Caco-2 (cell line): ENCODE data around the gene SCN9A. TPM values are rescaled to one million over a fixed set of nuclear protein-coding genes. Genes with fewer than 3 reads are reported as not detected.

Experiments
- BruUV-seq: library from RNA; stranded (reverse); fragments of 400-500 nt; replicated peaks from 2 replicates; lab custom pipeline; 2021; lab: Mats Ljungman, UMichigan
- CTCF ChIA-PET: fragments of 300-600 bp; sonication (Branson Sonifier 250); formaldehyde crosslinking; loops from one replicate; lab custom pipeline; 2022; ENCODE audit warnings: antibody characterized with exemption; lab: Charles Lee
- POLR2A ChIA-PET: fragments of 300-600 bp; sonication (Branson Sonifier 250); formaldehyde crosslinking; loops from one replicate; lab custom pipeline; 2022; ENCODE audit warnings: antibody characterized with exemption; lab: Charles Lee
- DNase-seq, 2 experiments: peaks; one replicate each; pipeline versions ENCODE4 v3.0.0 to v3.0.0-alpha.2; 2020 to 2022
- H3K27me3 ChIP-seq: replicated peaks from 2 replicates; pipeline ENCODE4 v1.6.0; 2011; ENCODE audit warnings: low read length; ENCODE audit not compliant: control insufficient read depth, insufficient read depth
- H3K36me3 ChIP-seq: 2 replicates; pipeline ENCODE4 v1.5.1; 2011; ENCODE audit warnings: low read length; ENCODE audit not compliant: control insufficient read depth, insufficient read depth
- H3K4me1 ChIP-seq: fragments of 250-450 bp; sonication (Bioruptor Pico); 2 replicates; pipeline ENCODE4 v1.5.1; 2020; ENCODE audit warnings: mild to moderate bottlenecking
- H3K4me3 ChIP-seq: 2 replicates; pipeline ENCODE4 v1.5.1; 2011; ENCODE audit warnings: low read depth, mild to moderate bottlenecking, control low read depth, low read length
- H3K9me3 ChIP-seq: fragments of 250-450 bp; sonication (Bioruptor Pico); 2 replicates; pipeline ENCODE4 v1.5.1; 2020; ENCODE audit warnings: mild to moderate bottlenecking, moderate library complexity
- H3K27ac Mint-ChIP-seq: one replicate; pipeline ENCODE4 v1.8.0; 2022; ENCODE audit warnings: mixed read lengths; ENCODE audit not compliant: unreplicated experiment
- H3K27me3 Mint-ChIP-seq: one replicate; pipeline ENCODE4 v1.8.0; 2022; ENCODE audit warnings: mixed read lengths; ENCODE audit not compliant: insufficient read depth, unreplicated experiment
- H3K36me3 Mint-ChIP-seq: one replicate; pipeline ENCODE4 v1.8.0; 2022; ENCODE audit warnings: mild to moderate bottlenecking, mixed read lengths; ENCODE audit not compliant: insufficient read depth, unreplicated experiment
- H3K4me1 Mint-ChIP-seq: one replicate; pipeline ENCODE4 v1.8.0; 2022; ENCODE audit warnings: low read depth, mixed read lengths; ENCODE audit not compliant: unreplicated experiment
- H3K4me3 Mint-ChIP-seq: one replicate; pipeline ENCODE4 v1.8.0; 2022; ENCODE audit warnings: mild to moderate bottlenecking, moderate library complexity, mixed read lengths; ENCODE audit not compliant: unreplicated experiment
- H3K9me3 Mint-ChIP-seq: one replicate; pipeline ENCODE4 v1.8.0; 2022; ENCODE audit warnings: mixed read lengths; ENCODE audit not compliant: unreplicated experiment
- intact Hi-C: fragments of 100-400 bp; cut with micrococcal nuclease; formaldehyde crosslinking; loops from one replicate; pipeline ENCODE4 v1.10.0; 2022; ENCODE audit not compliant: unreplicated experiment
- total RNA-seq: library from RNA; stranded (reverse); gene quantifications from 2 replicates; pipeline ENCODE4 v1.2.3, GENCODE V29; 2022
- TF ChIP-seq, protein P1 (sequence below), 2 experiments: fragments of 200-600 bp in 1 of 2; IDR thresholded peaks; 1 replicate in 1 of 2; 2 replicates in 1 of 2; pipeline versions ENCODE4 v1.5.1 to v1.8.0; 2011 to 2022; ENCODE audit warnings: antibody characterized with exemption in 1 of 2, control low read depth in 1 of 2, inconsistent platforms in 1 of 2, low read depth in 1 of 2, low read length in 1 of 2, mild to moderate bottlenecking in 1 of 2, moderate library complexity in 1 of 2; ENCODE audit not compliant: insufficient read depth in 1 of 2, severe bottlenecking in 1 of 2, unreplicated experiment in 1 of 2

Gene SCN9A
- total RNA-seq, 1 experiment from 2014 or later: 18.5 TPM

GRCh38 chr2:166180951-166181812, 194.6 kb downstream of the SCN9A start:
- BruUV-seq: no TSS peak
- H3K27me3 Mint-ChIP-seq: no peaks in the 10 kb centered on the region
- Histone ChIP-seq H3K4me1 (peaks cover 5% of the 10 kb centered on the region), H3K9me3 (no peaks in the 10 kb centered on the region), H3K36me3 (no peaks in the 10 kb centered on the region), H3K27me3 (no peaks in the 10 kb centered on the region), H3K4me3 (no peak overlapping the region)
- ChIA-PET POLR2A (no interaction called here), CTCF (interaction anchor here (0.6 to 1.6 kb wide), 5 partner anchors 13 to 238 kb away, joined by 3 read pairs; partner anchors contain the start of gene SCN1A)
- no peaks in the 10 kb centered on the region for H3K4me1 Mint-ChIP-seq
- TF ChIP-seq, protein P1, sequence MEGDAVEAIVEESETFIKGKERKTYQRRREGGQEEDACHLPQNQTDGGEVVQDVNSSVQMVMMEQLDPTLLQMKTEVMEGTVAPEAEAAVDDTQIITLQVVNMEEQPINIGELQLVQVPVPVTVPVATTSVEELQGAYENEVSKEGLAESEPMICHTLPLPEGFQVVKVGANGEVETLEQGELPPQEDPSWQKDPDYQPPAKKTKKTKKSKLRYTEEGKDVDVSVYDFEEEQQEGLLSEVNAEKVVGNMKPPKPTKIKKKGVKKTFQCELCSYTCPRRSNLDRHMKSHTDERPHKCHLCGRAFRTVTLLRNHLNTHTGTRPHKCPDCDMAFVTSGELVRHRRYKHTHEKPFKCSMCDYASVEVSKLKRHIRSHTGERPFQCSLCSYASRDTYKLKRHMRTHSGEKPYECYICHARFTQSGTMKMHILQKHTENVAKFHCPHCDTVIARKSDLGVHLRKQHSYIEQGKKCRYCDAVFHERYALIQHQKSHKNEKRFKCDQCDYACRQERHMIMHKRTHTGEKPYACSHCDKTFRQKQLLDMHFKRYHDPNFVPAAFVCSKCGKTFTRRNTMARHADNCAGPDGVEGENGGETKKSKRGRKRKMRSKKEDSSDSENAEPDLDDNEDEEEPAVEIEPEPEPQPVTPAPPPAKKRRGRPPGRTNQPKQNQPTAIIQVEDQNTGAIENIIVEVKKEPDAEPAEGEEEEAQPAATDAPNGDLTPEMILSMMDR (IDR thresholded peaks at IDR 0.05; ENCODE audit: insufficient read depth in 1 of 2, low read depth in 1 of 2, low read length in 1 of 2, severe bottlenecking in 1 of 2, unreplicated experiment in 1 of 2): peak; percentile 63 to 69
- peak; percentile 65 to 68 for DNase-seq
- H3K27ac Mint-ChIP-seq: no peak overlapping the region
- H3K9me3 Mint-ChIP-seq: no peaks in the 10 kb centered on the region
- intact Hi-C loops: loop anchor here (1.0 to 2.0 kb wide), 5 partner anchors 47 to 238 kb away; partner anchors contain the start of gene SCN1A
- H3K4me3 Mint-ChIP-seq: no peak overlapping the region
- no peaks in the 10 kb centered on the region for H3K36me3 Mint-ChIP-seq

GRCh38 chr2:166179201-166179600, 196.5 kb downstream of the SCN9A start:
- Mint-ChIP-seq H3K27ac (no peak overlapping the region), H3K36me3 (no peaks in the 10 kb centered on the region), H3K4me3 (no peak overlapping the region), H3K9me3 (no peaks in the 10 kb centered on the region), H3K4me1 (no peaks in the 10 kb centered on the region), H3K27me3 (no peaks in the 10 kb centered on the region)
- TF ChIP-seq, protein P1 (IDR thresholded peaks at IDR 0.05; ENCODE audit: insufficient read depth in 1 of 2, low read depth in 1 of 2, low read length in 1 of 2, severe bottlenecking in 1 of 2, unreplicated experiment in 1 of 2): no peak
- ChIA-PET CTCF (no interaction called here), POLR2A (no interaction called here)
- no TSS peak for BruUV-seq
- no peak for DNase-seq
- intact Hi-C loops: no loop called here
- Histone ChIP-seq H3K4me3 (no peak overlapping the region), H3K27me3 (no peaks in the 10 kb centered on the region), H3K36me3 (no peaks in the 10 kb centered on the region), H3K9me3 (no peaks in the 10 kb centered on the region), H3K4me1 (no peaks in the 10 kb centered on the region)

DNA sequence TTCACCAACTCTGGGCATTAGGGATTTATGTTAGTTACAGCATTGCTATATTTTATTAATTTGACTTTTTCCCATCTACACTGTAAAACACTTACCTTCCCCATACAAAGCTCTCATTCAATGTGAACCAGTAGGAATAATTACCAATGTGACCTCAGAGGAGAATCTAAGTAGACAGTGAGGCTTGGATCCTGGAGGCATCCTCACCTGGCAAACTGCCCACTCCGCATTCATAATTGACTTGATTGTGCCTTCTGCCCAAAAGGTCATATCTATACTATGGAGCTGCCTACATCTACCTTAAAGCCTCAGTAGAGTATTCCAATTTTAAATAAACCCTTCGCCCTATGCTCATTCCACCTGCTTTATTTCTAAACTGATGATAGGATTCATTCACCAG, 202.5 kb downstream of the SCN9A start:
- H3K27ac Mint-ChIP-seq: no peak overlapping the region
- no peaks in the 10 kb centered on the region for H3K4me1 Mint-ChIP-seq
- Histone ChIP-seq H3K4me1 (no peaks in the 10 kb centered on the region), H3K27me3 (no peaks in the 10 kb centered on the region), H3K9me3 (no peaks in the 10 kb centered on the region), H3K36me3 (no peaks in the 10 kb centered on the region), H3K4me3 (no peak overlapping the region)
- H3K36me3 Mint-ChIP-seq: no peaks in the 10 kb centered on the region
- no peaks in the 10 kb centered on the region for H3K27me3 Mint-ChIP-seq
- H3K9me3 Mint-ChIP-seq: no peaks in the 10 kb centered on the region
- intact Hi-C loops: no loop called here
- ChIA-PET POLR2A (no interaction called here), CTCF (no interaction called here)
- BruUV-seq: no TSS peak
- TF ChIP-seq, protein P1 (IDR thresholded peaks at IDR 0.05; ENCODE audit: insufficient read depth in 1 of 2, low read depth in 1 of 2, low read length in 1 of 2, severe bottlenecking in 1 of 2, unreplicated experiment in 1 of 2): no peak
- no peak for DNase-seq
- no peak overlapping the region for H3K4me3 Mint-ChIP-seq
